AG09309 (cell line): ENCODE measurements around the gene ADK.

ENCODE experiments used
- DNase-seq: peaks from one replicate; pipeline ENCODE4 v3.0.0-alpha.2; 2010; ENCODE audit warnings: low read depth
- H3K4me3 ChIP-seq: 2 replicates; pipeline ENCODE4 v1.5.1; 2011; ENCODE audit warnings: mild to moderate bottlenecking, low read depth, low read length, moderate library complexity; ENCODE audit not compliant: control insufficient read depth
- TF ChIP-seq, protein P1 (sequence below): IDR thresholded peaks from 2 replicates; pipeline ENCODE4 v1.5.1; 2011; ENCODE audit warnings: mild to moderate bottlenecking, low read depth, low read length, inconsistent platforms; ENCODE audit not compliant: insufficient read depth, control insufficient read depth; ENCODE audit errors: missing control alignments

ADK gene

DNA sequence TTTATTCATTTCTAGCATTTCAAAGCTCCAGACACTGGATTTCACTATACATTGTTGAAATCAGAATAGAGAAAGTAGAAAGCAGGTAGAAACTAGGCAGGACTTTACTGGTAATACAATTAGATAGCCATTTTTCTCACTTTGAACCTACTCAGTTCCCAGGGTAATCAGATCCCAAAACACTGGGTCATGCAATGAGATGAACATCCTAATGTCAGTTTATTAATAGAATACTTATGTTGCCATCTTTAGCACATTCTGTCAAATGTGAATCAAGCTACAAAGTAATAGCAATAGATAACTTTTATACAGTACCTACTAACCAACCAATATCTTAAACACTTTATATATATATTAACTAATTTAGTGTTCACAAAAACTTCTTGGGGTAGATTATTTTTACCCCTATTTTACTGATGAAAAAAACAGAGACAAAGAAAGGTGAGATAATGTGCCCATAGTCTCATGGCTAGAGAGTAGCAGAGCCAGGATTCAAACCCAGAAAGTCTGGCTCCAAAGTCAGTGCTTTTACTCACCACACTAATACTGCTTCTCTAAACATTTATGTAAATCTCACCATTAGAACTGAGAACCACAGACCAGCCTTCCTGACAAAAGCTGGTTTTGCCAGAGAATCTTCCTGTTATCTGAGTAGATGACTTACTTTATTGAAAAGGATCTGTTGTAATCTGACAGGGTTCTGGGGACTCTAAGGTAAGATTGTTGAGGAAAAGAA is 521.6 kb downstream of the ADK start:
- H3K4me3 ChIP-seq, result no peak overlapping the region
- TF ChIP-seq, protein P1, sequence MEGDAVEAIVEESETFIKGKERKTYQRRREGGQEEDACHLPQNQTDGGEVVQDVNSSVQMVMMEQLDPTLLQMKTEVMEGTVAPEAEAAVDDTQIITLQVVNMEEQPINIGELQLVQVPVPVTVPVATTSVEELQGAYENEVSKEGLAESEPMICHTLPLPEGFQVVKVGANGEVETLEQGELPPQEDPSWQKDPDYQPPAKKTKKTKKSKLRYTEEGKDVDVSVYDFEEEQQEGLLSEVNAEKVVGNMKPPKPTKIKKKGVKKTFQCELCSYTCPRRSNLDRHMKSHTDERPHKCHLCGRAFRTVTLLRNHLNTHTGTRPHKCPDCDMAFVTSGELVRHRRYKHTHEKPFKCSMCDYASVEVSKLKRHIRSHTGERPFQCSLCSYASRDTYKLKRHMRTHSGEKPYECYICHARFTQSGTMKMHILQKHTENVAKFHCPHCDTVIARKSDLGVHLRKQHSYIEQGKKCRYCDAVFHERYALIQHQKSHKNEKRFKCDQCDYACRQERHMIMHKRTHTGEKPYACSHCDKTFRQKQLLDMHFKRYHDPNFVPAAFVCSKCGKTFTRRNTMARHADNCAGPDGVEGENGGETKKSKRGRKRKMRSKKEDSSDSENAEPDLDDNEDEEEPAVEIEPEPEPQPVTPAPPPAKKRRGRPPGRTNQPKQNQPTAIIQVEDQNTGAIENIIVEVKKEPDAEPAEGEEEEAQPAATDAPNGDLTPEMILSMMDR, result no peak
- DNase-seq, result no peak

DNA sequence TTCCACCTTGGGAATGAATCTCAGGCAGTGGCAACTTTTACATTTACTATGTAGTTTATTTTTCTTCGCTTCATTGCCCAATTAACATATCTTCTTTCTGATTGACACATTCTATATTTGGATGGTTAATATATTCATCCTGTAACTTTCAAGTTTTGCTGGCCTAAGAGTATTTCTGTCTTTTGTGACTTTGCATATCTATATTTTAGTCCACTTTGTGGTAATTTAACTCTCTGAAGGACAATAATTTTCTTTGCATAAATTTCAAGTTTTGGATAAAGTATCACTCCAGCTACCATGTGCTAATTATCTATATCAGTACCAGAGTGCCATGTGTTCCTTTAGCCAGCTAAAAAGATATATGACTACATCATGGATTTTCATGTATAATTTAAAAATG is 523.9 kb downstream of the ADK start:
- H3K4me3 ChIP-seq, result no peak overlapping the region
- TF ChIP-seq, protein P1, result no peak
- no peak for DNase-seq

DNA sequence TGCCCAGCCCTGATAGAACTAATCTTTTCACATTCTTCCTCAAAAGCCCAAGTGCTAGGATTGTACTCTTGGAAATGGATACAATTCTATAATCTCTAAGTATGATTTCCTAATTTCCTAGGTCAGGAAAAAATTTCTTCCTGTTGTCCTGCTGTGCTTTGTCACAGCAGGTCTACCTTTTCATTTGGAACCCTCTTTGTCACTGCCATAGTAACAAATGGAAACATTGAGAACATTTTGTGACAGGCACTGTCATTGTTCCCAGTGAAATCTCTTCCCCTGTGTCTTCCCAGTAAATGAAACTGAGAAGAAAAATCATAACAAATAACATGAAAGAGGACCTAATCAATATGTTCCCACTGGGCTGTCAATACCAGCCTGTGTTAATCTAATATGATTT is 524.5 kb downstream of the ADK start:
- TF ChIP-seq, protein P1, result no peak
- H3K4me3 ChIP-seq, result no peak overlapping the region
- no peak for DNase-seq

DNA sequence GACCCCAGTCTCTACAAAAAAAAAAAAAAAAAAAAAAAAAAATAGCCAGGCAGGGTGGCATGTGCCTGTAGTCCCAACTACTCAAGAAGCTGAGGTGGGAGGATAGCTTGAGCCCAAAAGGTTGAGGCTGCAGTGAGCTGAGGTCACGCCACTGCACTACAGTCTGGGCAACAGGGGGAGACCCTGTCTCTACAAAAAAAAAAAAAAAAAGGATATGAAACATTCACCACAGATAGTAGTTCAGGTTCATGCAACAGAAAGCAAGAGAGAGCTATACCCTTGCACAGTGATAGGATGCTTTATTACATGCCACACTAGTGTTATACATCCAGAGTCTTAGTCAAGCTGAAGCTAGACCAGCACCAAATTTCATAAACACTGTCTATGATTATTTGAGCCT is 526.9 kb downstream of the ADK start:
- no peak overlapping the region for H3K4me3 ChIP-seq
- TF ChIP-seq, protein P1, result no peak
- no peak for DNase-seq

DNA sequence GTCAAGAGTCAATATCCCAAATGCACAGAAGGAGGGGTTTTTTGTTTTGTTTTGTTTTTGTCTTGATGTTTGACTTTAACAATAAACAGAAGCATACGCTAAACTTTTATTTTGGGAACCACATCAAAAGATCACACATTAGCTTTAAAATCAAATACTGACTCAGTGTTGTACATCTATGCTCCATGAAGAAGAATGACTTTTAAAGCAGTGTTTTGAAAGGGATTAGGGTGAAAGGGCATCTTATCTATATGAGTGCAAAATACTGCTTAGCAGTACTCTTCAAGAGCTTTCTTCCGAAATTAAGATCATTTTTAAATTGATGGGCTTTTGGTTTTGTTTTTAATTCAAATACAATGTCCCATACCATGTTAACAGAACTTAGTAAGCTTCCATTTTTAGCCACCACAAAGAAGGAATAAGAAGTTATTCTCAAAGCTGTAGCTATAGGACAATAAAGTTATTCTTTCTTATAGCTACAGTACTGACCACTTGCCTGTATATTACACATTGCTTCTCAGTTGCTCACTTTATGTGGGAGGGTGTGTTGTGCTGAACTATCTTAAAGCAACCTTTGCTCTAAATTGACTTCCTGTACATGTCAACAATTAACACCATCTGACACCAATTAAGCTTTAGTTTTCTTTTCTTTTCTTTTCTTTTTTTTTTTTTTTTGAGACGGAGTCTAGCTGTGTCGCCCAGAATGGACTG is 531.1 kb downstream of the ADK start:
- TF ChIP-seq, protein P1, result no peak
- H3K4me3 ChIP-seq, result no peak overlapping the region
- no peak for DNase-seq

DNA sequence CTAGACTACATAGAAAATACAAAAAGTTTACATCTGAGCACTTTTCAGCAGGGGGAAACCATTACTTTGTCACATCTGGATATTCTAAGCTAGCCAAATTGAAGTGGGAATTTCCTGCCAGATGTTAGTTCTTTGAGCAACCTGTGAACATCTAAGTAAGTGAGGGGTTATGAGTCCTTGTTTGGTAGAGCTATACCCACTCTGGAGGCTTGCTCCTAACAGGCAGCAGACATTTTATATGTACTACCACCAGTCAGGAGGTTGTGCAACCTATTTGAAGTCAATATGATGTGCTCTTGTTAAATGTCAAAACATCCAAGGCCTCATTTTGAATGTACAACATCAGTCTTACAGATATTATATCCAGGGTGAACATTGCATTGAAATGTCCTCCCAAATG is 532.0 kb downstream of the ADK start:
- no peak for DNase-seq
- TF ChIP-seq, protein P1, result no peak
- no peak overlapping the region for H3K4me3 ChIP-seq
